ENCODE measurements around the gene CFAP52. TPM values are rescaled to one million over a fixed set of nuclear protein-coding genes. Genes with fewer than 3 reads are reported as not detected.

CFAP52 gene
- total RNA-seq, 1 experiment from 2014 or later = not detected

GRCh38 chr17:9615486-9615885 lies 39.0 kb downstream of the CFAP52 start:
- no peaks in the 10 kb centered on the region for H4K20me1 ChIP-seq (ENCODE audit: insufficient read depth)
- no peaks in the 10 kb centered on the region for H3K9me3 ChIP-seq (ENCODE audit: control insufficient read depth in 1 of 2, insufficient read depth in 1 of 2, low read depth in 1 of 2, low read length in 2 of 2)
- H3K4me3 ChIP-seq (replicated peaks in 1 of 2; ENCODE audit: low read depth in 1 of 2, low read length in 2 of 2) = no peak overlapping the region
- H3K4me1 ChIP-seq (ENCODE audit: control insufficient read depth in 1 of 2, insufficient read depth in 2 of 2, low read length in 2 of 2) = no peaks in the 10 kb centered on the region
- no peaks in the 10 kb centered on the region for H3K79me2 ChIP-seq (ENCODE audit: insufficient read depth, low read length)
- no peak overlapping the region for H3K27ac ChIP-seq (ENCODE audit: low read depth, low read length)
- ChIA-PET POLR2A (no interaction called here), RAD21 (ENCODE audit: low non-redundant PET in 1 of 2, low total read pairs in 2 of 2, uncharacterized antibody in 2 of 2, unreplicated experiment in 2 of 2) (no interaction called here), CTCF (no interaction called here)
- H2AFZ ChIP-seq (ENCODE audit: low read depth, low read length, poor library complexity, severe bottlenecking) = no peak overlapping the region
- no peak for ATAC-seq
- no peak overlapping the region for H3K4me2 ChIP-seq (ENCODE audit: low read length)
- no peak overlapping the region for H3K9ac ChIP-seq (ENCODE audit: low read length)
- no TSS peak for BruUV-seq (replicated peaks)
- H3K9me2 ChIP-seq (ENCODE audit: insufficient read depth) = no peaks in the 10 kb centered on the region
- TF ChIP-seq ZBTB33 (IDR thresholded peaks at IDR 0.05; ENCODE audit: extremely low read depth, insufficient replicate concordance, low read length) (no peak), SIN3A (IDR thresholded peaks at IDR 0.05; ENCODE audit: low read depth) (no peak), YY1 (IDR thresholded peaks at IDR 0.05; ENCODE audit: extremely low read depth, insufficient replicate concordance, low read depth, low read length) (no peak), ELF1 (IDR thresholded peaks at IDR 0.05; ENCODE audit: borderline replicate concordance, low read depth) (no peak), RAD21 (IDR thresholded peaks at IDR 0.05; ENCODE audit: low read depth) (no peak)
- intact Hi-C loops (cut with micrococcal nuclease) = no loop called here
- DNase-seq (ENCODE audit: low read depth, low spot score) = no peak
- H3K27me3 ChIP-seq (ENCODE audit: insufficient read depth, low read length) = no peaks in the 10 kb centered on the region
- no peaks in the 10 kb centered on the region for H3K36me3 ChIP-seq (ENCODE audit: control insufficient read depth in 1 of 2, insufficient read depth in 2 of 2, low read length in 2 of 2)

- no peak for DNase-seq (ENCODE audit: low read depth, low spot score)
- POLR2A ChIA-PET = no interaction called here
- ATAC-seq = no peak
- no peaks in the 10 kb centered on the region for H3K27me3 ChIP-seq (ENCODE audit: insufficient read depth, low read length)
- H3K9me3 ChIP-seq (ENCODE audit: control insufficient read depth in 1 of 2, insufficient read depth in 1 of 2, low read depth in 1 of 2, low read length in 2 of 2) = peaks cover 6% of the 10 kb centered on the region in 2 experiments; a peak in 2 of 4 replicates
- RAD21 ChIA-PET (ENCODE audit: low non-redundant PET in 1 of 2, low total read pairs in 2 of 2, uncharacterized antibody in 2 of 2, unreplicated experiment in 2 of 2) = no interaction called here
- H2AFZ ChIP-seq (ENCODE audit: low read depth, low read length, poor library complexity, severe bottlenecking) = no peak overlapping the region
- intact Hi-C loops (cut with micrococcal nuclease) = no loop called here
- TF ChIP-seq ZBTB33 (IDR thresholded peaks at IDR 0.05; ENCODE audit: extremely low read depth, insufficient replicate concordance, low read length) = no peak
- no peak for TF ChIP-seq EZH2 (IDR thresholded peaks at IDR 0.05)
- TF ChIP-seq ATF3 (IDR thresholded peaks at IDR 0.05) = no peak
- no peak for TF ChIP-seq POLR2AphosphoS5 (IDR thresholded peaks at IDR 0.05; ENCODE audit: low read depth, low read length)
- H4K20me1 ChIP-seq (ENCODE audit: insufficient read depth) = no peaks in the 10 kb centered on the region
- H3K9me2 ChIP-seq (ENCODE audit: insufficient read depth) = no peaks in the 10 kb centered on the region
- no peak overlapping the region for H3K4me2 ChIP-seq (ENCODE audit: low read length)
- CTCF ChIA-PET = no interaction called here
- no peak overlapping the region for H3K4me3 ChIP-seq (replicated peaks in 1 of 2; ENCODE audit: low read depth in 1 of 2, low read length in 2 of 2)
- H3K79me2 ChIP-seq (ENCODE audit: insufficient read depth, low read length) = no peaks in the 10 kb centered on the region
- BruUV-seq (replicated peaks) = no TSS peak
- H3K4me1 ChIP-seq (ENCODE audit: control insufficient read depth in 1 of 2, insufficient read depth in 2 of 2, low read length in 2 of 2) = no peaks in the 10 kb centered on the region
- no peak overlapping the region for H3K27ac ChIP-seq (ENCODE audit: low read depth, low read length)
- H3K36me3 ChIP-seq (ENCODE audit: control insufficient read depth in 1 of 2, insufficient read depth in 2 of 2, low read length in 2 of 2) = no peaks in the 10 kb centered on the region
- no peak overlapping the region for H3K9ac ChIP-seq (ENCODE audit: low read length)
Measured at GRCh38 chr17:9622961-9623360, 46.5 kb downstream of the CFAP52 start.
